RPMI7951 (cell line): ENCODE data around the gene AZU1. TPM values are rescaled to one million over a fixed set of nuclear protein-coding genes. Genes with fewer than 3 reads are reported as not detected.

Experiments used
- DNase-seq: peaks from one replicate; pipeline ENCODE4 v3.0.0-alpha.2; 2012; ENCODE audit warnings: low read depth
- total RNA-seq: library from RNA; depleted of rRNA; stranded (reverse); fragments of >200 nt; shearing (Covaris generic); gene quantifications from 2 replicates; pipeline ENCODE4 v1.2.3, GENCODE V29; 2014; rRNA removed

Gene AZU1
- total RNA-seq, result not detected in 2 replicates

GRCh38 chr19:827710-828321 is at the start of gene AZU1:
TSS of gene AZU1 (plus strand) at chr19:827837. CDS start at chr19:827847, 10 bp downstream.
- no peak for DNase-seq

- peak; percentile 91 for DNase-seq
Observed at GRCh38 chr19:778910-779653, 48.6 kb upstream of the AZU1 start.

GRCh38 chr19:780935-781334 is 46.7 kb upstream of the AZU1 start:
- no peak for DNase-seq

GRCh38 chr19:781800-782184 is 45.8 kb upstream of the AZU1 start:
- DNase-seq, result no peak

- DNase-seq, result peak; percentile 76
Observed at GRCh38 chr19:782185-782877, 45.3 kb upstream of the AZU1 start.

GRCh38 chr19:782878-783668 is 44.6 kb upstream of the AZU1 start:
- DNase-seq, result no peak

- DNase-seq, result no peak
Observed at GRCh38 chr19:784541-784940, 43.1 kb upstream of the AZU1 start.

GRCh38 chr19:787536-787935 is 40.1 kb upstream of the AZU1 start:
- DNase-seq, result no peak

- DNase-seq, result no peak
Observed at GRCh38 chr19:788686-788982, 39.0 kb upstream of the AZU1 start.

GRCh38 chr19:788983-789700 is 38.5 kb upstream of the AZU1 start:
- no peak for DNase-seq

GRCh38 chr19:789701-790060 is 38.0 kb upstream of the AZU1 start:
- no peak for DNase-seq

GRCh38 chr19:791007-791566 is 36.5 kb upstream of the AZU1 start:
- DNase-seq, result no peak

- DNase-seq, result no peak
Observed at GRCh38 chr19:791567-792305, 35.9 kb upstream of the AZU1 start.

GRCh38 chr19:792306-792885 is 35.2 kb upstream of the AZU1 start:
- DNase-seq, result no peak

GRCh38 chr19:793806-794205 is 33.8 kb upstream of the AZU1 start:
- DNase-seq, result no peak

- no peak for DNase-seq
Observed at GRCh38 chr19:795073-795611, 32.5 kb upstream of the AZU1 start.

- DNase-seq, result no peak
Observed at GRCh38 chr19:795691-796581, 31.7 kb upstream of the AZU1 start.

- peak; percentile 100 for DNase-seq
Observed at GRCh38 chr19:796692-797527, 30.7 kb upstream of the AZU1 start, which contains the start of gene PTBP1. TSS of gene PTBP1 (plus strand) at chr19:797452. CDS start at chr19:797498, 46 bp downstream.
